ENCODE results near the gene AUTS2.
"Not testable (repeated sequence)": the region's sequence is repeated elsewhere in the genome, so short reads cannot be mapped to it uniquely, and the experiment has no call there.

The AUTS2 gene

DNA sequence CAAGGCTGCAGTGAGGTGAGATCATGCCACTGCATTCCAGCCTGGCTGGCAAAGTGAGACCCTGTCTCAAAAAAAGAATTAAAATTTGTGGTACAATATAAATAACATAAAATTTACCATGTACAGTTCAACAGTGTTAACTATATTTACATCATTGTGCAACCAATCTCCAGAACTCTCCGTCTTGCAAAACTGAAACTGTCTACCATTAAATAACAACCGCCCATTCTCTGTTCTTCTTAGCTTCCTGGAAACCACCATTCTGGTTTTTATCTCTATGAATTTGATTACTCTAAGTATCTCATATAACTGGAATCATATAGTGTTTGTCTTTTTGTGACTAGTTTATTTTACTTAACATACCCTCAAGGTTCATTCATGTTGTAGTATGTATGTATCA lies 167.6 kb downstream of the AUTS2 start:
- DNase-seq = no peak

DNA sequence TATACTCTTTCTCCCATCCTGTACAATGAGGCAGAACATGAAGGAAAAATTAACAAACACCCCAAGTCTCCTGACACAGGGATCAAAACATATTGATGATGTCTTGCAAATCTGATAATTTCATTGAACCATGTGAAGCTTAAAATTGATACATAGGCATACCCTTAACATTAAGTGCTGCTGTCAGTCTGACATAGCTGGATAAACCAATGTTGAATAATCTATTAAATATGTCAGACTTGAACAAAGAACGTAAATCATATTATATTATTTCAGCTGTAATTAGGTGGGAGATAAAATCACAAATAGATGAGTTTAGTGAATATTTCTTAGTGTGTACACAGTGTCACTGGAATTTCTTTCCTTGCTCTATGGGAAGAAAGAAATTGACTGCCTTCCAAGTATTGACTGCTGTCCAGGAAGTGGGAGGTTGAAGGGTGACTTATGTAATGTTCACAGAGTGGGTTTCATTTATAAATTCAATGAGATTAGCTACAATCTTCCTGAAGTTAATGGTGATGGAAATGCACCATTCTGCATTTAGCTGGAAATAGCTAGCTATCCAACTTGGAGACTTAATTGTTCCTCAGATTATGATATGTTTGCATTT lies 170.8 kb downstream of the AUTS2 start:
- DNase-seq = no peak

- DNase-seq = no peak
Observed at GRCh38 chr7:69769826-69770225, 171.6 kb downstream of the AUTS2 start.

GRCh38 chr7:69770613-69771012 lies 172.3 kb downstream of the AUTS2 start:
- DNase-seq = no peak

DNA sequence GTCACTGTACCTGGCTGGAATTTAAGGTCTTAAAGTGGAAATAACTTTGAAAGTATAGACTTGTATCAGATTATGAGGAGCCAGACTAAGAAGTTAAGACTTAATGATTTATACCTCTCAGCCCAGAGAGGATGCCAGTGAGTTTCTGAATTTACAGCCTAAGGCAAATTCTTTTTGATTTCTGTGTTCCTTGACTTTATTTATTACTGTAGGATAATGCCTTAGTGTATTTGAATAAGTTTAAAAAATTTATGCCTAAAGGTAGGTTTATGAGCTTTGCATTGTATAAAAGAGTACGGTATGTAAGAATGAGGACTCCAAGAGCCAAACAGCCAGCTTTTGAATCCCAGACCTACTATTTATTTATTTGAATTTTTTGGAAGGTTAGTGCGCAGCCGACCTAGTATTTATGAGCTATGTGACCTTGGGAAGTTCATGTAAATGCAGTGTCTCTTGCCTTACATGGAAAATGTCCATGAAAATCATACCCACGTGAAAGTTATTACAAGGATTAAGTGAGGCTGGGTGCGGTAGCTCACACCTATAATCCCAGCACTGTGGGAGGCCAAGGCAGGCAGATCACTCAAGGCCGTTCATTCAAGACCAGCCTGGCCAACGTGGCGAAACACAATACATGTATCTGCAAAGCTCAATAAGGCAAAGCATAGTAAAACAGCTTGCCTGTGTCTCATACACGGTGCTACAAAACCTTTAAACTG lies 174.6 kb downstream of the AUTS2 start:
- no peak for DNase-seq

DNA sequence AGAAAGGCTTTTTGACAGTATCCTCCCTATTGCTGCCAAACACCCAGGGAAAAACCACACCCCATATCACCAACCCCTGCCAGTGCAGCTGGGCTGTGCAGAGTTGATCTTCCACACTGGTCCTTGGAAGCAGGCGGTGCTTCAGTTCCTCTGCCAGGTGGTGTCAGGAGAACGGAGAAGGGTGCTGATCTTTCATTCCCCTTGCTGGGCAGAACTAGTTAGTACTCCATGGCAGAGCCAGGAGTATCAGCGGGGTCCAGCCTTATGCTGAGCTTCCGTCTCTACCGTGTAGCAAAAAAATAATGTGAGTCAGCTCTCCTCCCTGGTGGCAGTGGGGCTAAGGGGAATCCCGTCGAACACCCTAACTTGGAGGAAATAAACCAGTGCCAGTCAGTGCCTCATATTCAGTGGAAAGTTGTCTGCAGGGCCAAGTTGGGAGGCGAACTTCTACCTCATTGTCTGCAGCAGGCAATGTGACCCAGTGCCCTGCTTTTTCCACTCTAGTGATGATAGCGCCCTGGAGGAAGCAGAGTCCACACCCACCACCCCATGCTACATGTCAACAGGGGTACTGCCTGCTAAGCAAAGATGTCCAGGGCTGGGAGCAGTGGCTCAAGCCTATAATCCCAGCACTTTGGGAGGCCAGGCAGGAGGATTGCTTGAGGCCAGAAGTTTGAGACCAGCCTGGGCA lies 175.4 kb downstream of the AUTS2 start:
- DNase-seq = no peak

DNA sequence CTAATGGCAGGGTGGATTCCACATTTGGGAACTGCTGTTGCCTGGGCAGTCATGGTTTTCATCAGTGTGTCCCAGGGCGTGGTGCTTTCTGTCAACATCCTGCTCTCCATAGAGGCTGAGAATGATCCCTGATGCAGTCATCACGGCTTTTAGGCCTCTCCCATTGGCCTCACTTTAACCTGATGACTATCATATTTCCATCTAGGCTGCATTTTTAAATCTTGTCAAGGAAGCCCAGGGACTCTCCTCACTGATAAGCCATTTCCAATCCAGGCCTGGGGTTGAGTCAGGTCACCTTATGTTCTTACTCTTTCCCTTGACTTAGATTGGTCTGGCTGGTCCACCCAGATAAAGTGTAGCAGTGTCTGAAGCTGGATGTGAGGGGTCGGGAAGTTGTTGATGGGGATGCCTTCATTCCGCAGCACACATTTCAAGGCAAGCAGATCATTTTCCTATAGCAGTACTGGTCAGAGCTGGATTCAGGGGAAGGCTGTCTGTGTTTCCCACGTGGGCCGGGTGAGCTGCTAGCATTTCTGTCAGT lies 177.0 kb downstream of the AUTS2 start:
- no peak for DNase-seq

DNA sequence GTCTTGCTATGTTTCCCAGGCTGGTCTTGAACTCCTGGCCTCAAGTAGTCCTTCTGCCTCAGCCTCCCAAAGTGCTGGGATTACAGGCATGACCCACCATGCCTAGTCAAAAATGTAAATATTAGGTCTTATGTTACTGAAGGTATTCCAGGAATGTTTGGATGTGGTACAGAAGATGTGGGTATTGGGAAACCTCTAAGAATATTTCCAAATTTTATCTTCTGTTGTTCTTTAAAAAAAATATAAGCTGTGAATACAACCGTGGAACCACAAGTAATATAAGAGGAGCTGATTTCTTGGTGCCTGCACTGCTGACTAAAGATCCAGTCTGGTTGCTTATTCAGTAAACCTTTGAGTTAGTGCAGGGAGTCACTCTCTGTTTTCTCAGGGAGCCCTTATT lies 178.3 kb downstream of the AUTS2 start:
- no peak for DNase-seq

- DNase-seq = no peak
Observed at GRCh38 chr7:69778138-69778537, 179.9 kb downstream of the AUTS2 start.

DNA sequence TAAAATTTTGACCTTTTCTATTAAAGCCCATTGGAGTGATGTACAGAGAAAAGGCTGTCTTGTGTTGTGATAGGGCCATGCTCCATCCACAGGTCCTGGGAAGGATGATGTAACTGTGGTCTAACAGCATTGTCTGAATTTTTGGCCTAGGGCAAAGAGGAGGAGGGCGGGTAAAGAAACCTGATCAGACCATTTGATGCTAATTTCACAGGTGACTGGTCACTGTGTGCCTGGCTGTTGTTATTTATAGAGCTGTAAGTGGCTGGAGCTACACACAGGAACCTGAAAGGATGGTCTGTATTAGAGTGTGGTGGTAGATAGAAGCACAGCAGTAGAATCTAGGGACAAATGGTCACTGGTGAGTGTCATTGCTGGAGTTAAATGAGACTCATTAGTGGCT lies 182.1 kb downstream of the AUTS2 start:
- DNase-seq = peak; percentile 63

- no peak for DNase-seq
Observed at GRCh38 chr7:69781412-69781846, 183.2 kb downstream of the AUTS2 start.

- peak; percentile 89 for DNase-seq
Observed at GRCh38 chr7:69782917-69783684, 184.8 kb downstream of the AUTS2 start.

GRCh38 chr7:69786130-69786529 lies 187.9 kb downstream of the AUTS2 start:
- DNase-seq = not testable (repeated sequence)

- no peak for DNase-seq
Observed at GRCh38 chr7:69786730-69787395, 188.6 kb downstream of the AUTS2 start.

DNA sequence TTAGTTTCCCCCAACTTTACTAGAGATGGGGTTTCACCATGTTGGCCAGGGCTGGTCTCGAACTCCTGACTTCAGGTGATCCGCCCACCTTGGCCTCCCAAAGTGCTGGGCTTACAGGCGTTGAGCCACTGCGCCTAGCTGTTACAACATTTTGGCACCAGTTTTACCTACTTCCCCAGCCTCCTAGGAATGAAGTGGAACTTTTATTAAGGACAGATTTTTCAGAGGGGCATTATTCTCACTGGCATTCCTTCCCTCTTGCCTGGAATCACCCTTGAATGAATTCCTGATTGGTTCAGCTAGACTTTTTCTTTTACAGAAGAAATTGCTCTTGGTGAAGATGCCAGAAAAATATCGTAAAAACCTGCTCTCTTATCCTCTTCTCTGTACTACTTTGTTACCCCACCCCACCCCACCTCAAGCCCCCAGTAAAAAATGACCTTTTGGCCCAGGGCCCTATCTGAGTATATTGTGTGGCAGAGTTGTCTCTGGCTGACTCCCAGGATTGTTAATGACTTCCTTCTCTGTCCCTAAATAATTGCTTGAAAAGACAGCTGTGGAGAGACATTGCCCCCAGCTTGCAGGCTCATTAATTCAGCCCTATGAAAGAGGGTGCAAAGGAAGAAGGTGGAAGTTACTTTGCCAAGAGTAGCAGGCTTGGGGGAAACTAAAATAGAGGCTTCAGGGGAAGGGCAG lies 189.6 kb downstream of the AUTS2 start:
- DNase-seq = no peak

GRCh38 chr7:69789563-69789962 lies 191.3 kb downstream of the AUTS2 start:
- no peak for DNase-seq

GRCh38 chr7:69790977-69791724 lies 192.9 kb downstream of the AUTS2 start:
- DNase-seq = no peak

- DNase-seq = no peak
Observed at GRCh38 chr7:69791739-69792138, 193.5 kb downstream of the AUTS2 start.

GRCh38 chr7:69795932-69796331 lies 197.7 kb downstream of the AUTS2 start:
- no peak for DNase-seq

GRCh38 chr7:69796416-69796815 lies 198.1 kb downstream of the AUTS2 start:
- no peak for DNase-seq

DNA sequence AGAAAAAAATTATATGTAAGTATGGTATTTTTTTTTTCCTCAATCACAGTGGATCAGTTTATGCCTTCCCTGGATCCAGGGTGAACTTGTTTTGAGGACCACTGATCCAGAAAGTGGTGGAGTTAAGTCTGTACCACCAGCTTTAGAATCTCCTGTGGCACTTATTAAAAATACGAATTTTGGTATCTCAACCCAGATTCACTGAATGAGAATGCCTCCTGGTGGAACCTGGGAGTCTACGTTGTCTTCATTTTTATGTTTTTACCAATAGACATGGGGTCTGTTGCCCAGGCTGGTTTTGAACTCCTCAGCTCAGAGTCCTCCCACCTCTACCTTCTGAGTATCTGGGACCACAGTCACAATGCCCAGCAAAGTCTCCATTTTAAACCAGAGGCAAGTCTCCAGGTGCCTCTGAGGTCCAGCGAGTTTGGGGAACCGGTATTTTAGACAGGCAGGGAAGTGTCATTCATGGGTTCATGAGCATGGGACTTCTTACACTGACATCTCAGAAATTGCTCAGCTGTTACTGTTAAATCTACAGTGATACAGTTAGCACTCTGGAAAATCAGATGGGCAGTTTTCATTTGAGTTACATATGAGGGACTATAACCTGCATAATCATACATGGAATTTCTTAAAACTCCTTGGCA lies 200.9 kb downstream of the AUTS2 start:
- DNase-seq = no peak
